IPS DF 19.7 (cell line): ENCODE data around the gene CFAP20DC.
A peak's percentile ranks its signal among the peaks of the same experiment; 100 is the strongest.
"Not testable (repeated sequence)": the region's sequence is repeated elsewhere in the genome, so short reads cannot be mapped to it uniquely, and the experiment has no call there.

Source experiments
- DNase-seq: peaks from one replicate; pipeline ENCODE4 v3.0.0-alpha.2; 2013; ENCODE audit warnings: low read depth, low spot score

CFAP20DC gene

DNA sequence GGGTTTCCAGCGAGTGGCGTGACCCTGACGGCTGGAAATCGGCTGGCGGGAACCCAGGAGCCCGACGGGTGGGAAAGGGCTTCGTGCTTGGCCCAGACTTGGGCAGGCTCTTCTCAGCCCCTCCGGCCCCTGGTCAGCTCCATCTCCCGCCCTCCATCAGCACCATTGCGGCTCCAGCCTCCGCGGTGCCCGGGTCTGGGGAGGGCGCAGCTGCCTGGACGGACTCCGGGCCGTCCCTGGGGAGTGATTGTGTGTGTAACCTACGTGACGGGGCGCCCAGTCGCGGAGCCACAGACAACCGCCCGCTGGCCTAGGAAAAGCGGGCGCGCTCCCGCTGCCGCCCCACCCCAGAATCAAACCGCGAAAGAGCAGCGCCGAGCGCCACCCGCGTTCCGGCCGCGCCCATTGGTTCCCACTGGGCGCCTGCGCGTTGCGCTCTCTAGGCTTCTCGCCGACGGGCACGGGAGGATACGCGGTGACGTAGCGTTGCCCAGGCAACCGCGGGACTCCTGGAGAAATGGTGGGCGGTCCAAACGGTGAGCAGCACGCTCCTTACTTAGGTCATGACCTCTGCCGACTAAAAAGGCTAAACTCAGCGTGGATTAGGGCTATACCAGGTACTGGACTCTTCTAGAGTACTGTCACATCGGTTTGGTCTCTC is at the start of gene CFAP20DC:
TSS of gene CFAP20DC (minus strand) at position 355 of the 661 bp plus-strand sequence. CDS start 394 bp downstream, outside the sequence.
- peak; percentile 86 for DNase-seq

DNA sequence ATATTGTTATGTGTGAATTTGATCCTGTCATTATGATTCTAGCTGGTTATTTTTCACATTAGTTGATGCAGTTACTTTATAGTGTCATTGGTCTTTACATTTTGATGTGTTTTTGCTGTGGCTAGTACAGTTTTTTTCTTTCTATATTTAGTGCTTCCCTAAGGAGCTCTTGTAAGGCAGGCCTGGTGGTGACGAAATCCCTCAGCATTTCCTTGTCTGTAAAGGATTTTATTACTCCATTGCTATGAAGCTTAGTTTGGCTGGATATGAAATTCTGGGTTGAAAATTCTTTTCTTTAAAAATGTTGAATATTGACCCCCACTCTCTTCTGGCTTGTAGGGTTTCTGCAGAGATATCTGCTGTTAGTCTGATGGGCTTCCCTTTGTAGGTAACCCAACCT is 48.7 kb upstream of the CFAP20DC start:
- not testable (repeated sequence) for DNase-seq

DNA sequence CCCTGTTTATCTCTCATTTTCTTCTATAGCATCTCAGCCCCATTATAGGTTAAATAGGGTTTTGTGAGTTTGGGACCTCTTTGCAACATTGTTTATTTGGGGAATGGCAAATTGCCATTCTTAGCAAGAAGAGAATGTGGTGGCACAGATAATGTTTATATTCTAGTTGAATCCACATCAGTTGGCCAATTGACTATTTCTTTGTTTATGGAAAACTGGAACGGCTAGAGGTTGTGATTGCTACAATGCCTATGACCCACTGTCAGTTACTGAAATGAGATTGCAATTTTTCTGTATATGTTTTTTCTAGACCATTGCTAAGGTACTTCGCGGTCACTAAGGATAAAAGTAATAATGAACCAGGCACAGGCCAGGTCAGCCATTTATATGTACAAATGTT is 44.6 kb upstream of the CFAP20DC start:
- no peak for DNase-seq

DNA sequence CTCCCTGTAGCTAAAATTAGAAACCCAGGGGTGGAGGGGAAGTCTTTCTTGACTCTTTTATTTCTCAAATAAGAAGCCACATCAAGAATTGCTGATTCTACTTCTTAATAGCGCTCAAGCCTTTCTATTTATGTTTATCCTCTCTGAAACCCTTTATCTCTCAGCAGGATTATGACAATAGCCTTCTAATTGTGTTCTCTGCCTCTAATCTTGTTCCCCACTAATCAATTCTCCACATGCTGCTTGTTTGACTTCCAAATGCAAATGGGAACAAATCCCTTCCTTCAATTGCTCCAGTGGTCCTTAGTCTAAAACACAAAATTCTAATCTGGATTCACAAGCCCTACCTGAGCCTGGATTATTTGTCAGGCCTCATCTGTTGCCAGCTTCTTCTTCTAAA is 43.7 kb upstream of the CFAP20DC start:
- DNase-seq = no peak

DNA sequence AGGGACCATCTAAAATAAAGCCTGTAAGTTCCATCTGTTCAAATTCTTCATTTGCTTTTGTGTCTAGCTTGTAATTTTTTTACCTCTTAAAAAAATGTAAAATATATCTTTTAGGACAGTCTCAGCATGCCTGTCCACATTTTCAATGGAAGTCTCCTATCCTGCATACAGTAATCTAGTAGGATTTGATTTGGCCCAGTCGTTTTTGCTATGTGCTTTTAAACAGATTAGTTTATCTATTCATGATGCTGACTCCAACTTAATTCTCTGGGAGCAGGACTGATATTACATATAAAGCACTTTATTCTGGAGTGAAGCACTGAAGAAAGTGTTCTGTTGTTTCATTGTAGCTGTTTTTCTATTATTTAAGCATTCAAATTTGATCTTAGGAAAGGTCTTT is 38.9 kb upstream of the CFAP20DC start:
- no peak for DNase-seq

DNA sequence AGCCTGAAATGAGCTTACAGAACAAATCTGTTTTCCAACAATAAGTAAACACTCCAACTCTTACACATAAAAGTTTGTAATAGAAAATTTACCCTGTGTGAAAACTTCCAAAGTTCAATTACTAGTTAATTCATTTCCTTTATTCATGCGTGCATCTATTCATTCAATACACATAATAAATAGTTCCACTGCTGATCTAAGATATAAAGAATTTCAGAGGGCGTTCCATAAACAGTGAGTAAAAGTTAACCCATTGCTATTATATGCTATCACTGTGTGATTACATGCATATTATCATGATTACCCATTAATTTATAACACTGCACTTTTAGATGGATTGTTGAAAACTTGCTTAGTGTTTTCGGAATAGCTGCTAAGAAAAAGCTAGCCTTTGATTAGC is 36.2 kb upstream of the CFAP20DC start:
- DNase-seq = no peak

DNA sequence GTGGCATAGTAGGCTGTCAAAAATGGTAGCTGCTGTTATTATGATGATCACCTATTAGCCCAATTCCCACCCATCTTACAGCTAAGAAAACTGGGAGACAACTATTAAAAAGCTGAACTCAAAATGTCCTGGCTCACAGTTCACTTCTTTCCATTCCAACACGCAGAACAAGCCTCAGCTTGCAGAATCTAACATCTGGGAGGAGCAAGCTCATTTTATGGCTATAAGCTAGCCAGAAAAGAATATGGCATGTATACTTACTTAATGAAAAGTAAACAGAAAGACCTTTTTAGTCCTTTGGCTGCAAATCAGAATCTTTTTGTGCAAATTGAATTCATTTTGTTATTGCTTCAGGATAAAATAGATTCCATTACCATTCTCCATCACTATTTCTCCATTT is 34.8 kb upstream of the CFAP20DC start:
- DNase-seq = no peak

DNA sequence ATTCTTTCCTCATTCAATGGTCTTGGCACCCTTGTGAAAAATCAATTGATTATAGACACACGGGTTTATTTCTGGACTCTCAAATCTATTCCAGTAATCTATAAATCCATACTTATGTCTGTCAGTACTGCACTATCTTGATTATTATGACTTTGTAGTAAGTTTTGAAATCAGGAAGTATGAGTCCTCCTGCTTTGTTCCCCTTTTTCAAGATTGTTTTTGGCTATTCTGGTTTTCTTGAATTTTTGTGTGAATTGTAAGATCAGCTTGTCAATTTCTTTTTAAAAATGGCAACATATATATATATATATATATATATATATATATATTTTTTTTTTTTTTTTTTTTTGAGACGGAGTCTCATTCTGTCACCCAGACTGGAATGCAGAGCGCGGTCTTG is 32.3 kb upstream of the CFAP20DC start:
- DNase-seq = no peak

DNA sequence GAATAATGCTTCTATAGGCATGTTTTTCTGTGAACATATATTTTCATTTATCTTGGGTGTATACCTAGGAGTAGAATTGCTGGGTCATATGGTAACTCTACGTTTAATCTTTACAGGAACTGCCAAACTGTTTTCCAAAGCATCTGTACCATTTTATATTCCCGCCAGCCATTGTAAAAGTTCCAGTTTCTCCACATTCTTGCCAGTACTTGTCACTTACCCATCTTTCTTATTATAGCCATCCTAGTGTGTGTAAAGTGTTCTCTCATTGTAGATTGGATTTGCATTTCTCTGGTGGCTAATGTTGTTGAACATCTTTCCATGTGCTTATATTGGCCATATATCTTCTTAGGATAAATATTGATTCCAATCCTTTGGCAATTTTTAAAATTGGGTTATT is 31.2 kb upstream of the CFAP20DC start:
- no peak for DNase-seq

DNA sequence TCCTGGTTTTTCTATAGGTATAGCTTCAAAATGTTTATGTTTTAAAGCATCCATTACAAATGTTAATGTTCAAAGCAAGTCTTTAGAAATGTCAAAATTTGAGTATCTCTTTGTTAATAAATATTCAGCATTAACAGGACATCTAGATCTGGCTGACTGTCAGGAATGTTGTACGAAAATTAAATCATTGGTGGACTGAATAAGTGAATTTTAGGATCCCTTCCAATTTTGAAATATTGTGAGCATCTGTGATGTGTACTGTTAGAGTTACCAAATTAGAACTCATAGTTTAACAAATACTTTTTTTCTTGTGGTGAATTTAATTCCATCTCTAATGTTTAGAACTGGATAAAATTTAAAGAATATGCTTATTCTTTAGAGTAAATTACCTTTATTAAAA is 30.1 kb upstream of the CFAP20DC start:
- DNase-seq = no peak

DNA sequence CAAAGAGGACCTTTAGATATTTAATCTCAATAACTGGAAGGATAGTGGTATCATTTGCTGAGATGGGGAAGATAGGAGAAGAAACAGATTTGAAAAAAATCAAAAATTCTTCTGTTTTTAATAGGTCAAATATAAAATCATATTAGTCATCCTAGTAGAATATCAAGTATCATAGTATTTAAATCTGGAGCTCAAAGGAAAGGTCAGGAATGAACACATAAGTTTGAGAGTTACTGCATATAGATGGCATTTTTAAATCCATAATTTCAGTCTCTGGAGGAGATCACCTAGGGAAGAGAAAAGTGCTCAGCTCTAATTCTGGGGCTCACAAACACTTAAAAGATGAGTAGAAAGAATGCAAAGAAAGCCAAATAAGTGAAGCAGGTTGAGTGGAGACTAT is 24.9 kb upstream of the CFAP20DC start:
- DNase-seq = no peak

DNA sequence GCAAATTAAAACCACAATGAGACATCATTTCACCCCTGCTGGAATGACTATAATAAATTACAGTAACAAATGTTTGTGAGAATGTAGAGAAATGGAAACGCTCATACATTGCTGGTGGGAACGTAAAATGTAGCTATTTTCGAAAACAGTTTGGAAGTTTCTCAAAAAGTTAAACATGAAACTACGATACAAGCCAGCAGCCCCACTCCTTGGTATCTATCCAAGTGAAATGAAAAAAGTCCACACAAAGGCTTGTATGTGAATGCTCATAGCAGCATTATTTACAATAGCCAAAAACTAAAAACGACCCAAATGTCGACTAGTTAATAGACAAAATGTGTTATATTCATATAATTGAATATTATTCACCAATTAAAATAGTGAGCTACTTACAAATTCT is 22.9 kb upstream of the CFAP20DC start:
- DNase-seq = no peak

DNA sequence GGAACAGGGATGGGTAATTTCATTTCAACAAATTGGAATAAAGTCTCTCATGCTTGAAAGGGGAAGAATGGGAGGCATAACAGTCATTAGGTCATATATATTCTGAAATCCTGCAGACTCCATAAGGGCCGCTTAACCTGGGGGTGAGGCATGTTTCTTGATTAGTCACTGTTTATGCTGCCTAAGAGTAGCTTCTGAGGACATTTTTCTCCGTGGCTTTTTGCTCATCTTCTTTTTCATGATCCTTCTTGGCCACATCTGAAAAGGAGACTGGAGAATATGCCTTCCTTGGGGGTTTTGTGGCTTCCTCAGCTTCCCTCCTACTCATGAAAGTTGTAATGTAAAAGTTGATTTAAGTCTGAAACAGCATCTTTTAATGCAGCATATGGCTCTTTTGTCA is 20.0 kb upstream of the CFAP20DC start:
- no peak for DNase-seq

DNA sequence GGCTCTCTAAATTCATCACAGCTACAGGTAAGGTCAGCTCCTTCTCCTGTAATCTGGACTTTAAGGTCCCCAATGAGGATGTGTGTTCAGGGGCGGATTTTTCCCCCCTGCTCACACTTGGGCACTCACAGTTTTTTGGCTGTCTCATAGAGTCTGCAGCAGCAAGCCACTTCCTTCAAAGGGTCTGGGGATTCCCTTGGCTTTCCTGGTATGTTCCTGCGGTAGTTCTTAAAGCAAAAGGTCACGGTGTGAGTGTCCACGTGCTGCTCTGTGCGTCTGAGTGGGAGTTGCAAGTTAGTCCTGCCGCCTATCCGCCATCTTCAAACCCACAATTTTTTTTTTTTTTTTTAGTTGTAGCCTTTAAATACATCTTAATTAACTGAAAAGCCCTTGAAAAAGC is 15.4 kb upstream of the CFAP20DC start:
- DNase-seq = no peak

DNA sequence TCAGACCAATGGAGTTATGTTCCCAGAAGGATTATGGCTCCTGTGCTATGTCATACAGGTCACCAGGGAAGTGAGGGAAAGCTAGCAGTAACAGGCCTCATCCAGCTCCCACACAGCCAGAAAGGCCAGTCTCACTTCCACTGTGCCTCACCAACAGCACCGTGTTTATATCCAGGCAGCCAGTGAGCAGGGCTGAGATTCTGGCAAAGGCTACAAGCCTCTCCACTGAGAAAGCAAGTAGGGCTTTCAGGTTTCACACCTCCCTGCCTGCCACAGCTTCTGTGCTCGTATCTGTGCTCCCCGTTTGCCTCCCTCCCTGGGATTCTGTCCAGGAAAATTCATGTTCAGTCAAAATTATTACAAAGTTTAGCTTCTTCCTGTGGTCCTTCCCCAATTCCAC is 14.9 kb upstream of the CFAP20DC start:
- DNase-seq = no peak

DNA sequence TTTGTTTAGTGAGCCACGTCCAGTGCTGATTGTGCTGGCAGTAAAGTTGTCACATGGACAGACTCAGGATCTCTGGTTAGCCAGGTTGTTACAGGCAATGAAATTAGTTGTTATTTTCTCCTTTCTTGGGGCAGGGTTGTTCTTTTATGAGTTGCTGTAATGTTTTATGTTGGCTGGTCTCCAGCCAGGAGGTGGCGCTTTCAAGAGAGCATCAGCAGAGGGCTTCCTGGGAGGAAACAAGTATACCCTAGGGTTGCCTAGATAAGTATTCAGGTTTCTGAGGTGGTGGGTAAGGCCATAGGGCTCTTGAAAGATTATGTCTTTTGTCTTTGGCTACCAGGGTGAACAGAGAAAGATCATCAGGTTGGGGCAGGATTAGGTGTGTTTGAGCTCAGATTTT is 14.5 kb upstream of the CFAP20DC start:
- DNase-seq = no peak

DNA sequence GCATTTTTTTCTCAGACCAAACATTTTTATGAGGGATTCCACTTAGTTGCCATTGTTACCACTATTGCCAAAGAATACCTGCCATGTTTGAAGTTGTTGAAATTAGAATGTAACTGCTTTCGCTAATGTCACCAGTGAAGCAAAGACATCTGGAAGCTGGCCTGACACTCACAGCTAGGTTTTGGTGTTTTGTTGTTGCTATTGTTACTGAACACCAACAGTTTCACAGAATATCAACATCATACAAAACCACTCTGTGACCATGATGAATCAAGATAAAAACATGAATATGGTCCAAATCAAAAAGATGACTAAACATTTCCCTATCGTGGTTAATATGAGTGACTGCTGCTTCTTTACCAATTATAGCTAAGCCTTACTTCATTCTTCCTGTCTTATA is 6.9 kb upstream of the CFAP20DC start:
- no peak for DNase-seq

DNA sequence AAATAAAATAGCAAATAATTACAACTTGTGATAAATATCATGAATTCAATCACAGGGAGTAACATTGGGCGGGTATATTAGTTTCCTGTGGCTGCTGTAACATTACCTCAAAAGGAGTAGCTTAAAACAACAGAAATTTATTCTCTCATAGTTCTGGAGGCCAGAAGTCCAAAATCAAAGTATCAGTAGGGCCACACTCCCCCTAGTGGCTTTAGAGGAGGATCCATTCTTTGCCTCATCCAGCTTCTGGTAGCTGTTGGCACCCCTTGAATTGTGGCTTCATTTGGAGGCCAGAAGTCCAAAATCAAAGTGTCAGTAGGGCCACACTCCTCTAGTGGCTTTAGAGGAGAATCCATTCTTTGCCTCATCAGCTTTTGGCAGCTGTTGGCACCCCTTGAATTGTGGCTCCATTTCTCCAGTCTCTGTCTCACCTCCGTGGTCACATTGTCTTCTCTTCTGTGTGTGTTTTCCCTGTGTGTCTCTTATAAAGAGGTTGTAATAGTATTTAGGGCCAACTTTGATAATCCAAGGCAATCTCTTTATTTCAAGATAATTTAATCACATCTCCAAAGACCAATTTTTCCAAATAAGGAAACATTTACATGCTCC is 3.1 kb upstream of the CFAP20DC start:
- DNase-seq = no peak

DNA sequence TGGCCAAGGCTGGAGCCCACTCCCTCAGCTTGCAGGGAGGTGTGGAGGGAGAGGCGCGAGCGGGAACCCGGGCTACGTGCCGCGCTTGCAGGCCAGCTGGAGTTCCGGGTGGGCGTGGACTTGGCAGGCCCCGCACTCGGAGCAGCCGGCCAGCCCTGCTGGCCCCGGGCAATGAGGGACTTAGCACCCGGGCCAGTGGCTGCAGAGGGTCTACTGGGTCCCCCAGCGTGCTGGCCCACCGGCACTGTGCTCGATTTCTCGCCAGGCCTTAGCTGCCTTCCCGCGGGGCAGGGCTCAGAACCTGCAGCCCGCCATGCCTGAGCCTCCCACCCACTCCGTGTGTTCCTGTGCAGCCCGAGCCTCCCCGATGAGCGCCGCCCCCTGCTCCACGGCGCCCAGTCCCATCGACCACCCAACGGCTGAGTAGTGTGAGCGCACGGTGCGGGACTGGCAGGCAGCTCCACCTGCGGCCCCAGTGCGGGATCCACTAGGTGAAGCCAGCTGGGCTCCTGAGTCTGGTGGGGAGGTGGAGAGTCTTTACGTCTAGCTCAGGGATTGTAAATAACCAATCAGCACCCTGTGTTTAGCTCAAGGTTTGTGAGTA is 1.1 kb upstream of the CFAP20DC start:
- not testable (repeated sequence) for DNase-seq

DNA sequence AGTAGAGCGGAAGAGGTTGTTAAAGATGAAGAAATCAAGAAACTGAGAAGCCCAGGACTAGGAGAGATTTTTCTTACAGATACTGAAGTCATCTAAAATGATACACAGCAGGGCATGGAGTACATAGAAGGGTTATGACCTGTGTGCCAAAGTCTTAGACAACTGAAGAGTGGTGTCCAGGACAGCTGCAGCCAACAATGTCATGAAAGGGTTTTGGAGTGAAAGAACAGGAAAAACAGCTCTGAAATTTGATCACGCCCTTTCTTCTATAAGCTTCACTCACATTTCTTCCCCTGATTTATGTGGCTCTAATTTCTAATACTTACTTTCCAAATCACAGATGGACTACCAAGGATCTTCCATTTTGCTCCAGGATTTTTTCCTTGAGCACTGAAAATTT is 3.0 kb downstream of the CFAP20DC start:
- no peak for DNase-seq

DNA sequence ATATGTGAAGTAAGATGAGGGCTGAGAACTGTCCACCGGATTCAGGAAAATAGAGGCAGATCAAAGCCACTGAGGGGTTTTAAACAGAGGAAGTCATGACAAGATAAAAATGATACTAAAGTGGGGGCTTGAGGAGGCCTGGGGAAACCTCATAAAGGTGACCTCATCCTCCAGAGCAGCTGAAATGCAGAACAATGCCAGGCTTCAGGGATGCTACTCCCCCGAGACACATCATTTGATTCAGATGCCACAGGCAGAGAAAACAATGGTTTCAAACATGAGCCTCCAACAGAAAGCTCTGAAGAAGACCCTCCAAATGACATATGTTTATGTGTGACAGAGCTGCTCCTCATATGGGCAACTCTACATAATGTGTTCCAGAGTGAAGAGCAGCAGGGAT is 6.4 kb downstream of the CFAP20DC start:
- no peak for DNase-seq

DNA sequence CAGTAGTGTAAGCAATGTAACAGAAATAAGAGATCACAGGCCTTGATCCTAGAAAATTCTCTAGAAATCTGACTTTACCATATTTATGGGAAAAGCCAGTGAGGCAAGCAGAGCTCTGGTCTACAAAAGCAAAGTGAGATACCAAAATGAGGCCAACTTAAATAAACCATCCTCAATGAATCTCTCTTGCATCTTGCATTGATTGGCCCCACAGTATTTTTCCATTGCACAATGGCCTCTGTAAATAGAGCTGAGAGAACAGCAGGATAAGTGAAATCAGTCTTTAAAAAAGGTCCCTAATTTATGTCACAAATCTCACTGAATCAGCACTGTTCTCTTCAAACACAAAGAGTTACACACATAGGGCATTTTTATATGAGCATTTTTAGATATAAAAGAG is 8.9 kb downstream of the CFAP20DC start:
- no peak for DNase-seq

DNA sequence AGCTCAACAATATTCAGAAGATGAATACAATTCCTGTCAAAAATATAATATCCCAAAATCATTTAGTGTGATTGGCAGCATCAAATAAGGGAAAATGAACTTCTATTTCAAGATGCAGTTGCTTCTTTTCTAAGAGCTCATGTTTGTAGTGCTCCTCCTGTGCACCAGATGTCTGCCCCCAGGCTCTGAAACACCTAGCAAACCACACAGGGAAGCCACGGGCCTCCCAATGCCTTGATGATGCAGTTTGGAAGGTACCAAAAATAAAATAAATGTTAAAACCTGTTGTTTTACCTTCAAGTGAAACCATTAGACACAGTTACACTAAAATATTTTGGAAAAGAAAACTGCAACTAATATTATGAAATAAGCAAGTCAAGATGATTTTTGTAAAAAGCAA is 22.2 kb downstream of the CFAP20DC start:
- DNase-seq = no peak
